ENCODE measurements around the gene NACA.
"Not testable (repeated sequence)": the region's sequence is repeated elsewhere in the genome, so short reads cannot be mapped to it uniquely, and the experiment has no call there.

The NACA gene

DNA sequence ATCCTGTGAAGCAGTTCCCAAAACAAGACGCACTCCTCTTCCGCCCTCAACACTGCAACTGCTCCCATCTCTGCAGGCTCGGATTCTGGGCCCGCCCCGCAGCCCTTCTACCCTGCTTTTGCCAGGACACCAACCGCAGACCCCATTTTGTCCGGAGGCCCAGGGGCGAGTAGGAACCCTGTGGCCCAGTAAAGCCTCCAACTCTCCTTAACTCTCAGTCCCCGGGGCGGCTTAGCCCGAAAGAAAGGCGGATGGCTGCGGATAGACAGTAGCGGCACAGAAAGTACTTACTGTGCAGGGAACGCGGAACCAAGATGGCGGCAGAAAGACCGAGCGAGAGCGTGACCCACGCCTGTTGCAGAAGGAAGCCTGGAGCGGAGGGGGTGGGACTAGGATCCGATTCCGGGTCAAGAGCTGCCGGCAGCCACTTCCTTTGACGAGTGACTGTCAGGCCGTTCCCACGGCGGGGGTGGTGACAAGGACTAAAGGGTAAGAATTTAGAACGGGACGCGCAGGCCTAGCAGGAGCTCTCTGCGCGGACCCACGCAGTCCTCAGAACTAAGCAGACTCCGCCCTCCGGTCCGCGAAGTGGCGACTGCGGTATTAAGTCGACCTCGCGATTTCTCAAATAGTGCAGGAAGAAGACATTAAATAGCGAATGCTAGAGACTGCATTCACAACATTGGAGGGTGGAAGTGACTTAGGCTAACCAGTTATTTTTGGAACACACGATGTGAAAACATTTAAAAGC lies at the start of gene NACA:
NACA (minus strand) TSS at position 328 of the 751 bp plus-strand sequence. CDS start 778 bp downstream, outside the sequence.
- DNase-seq (ENCODE audit: low spot score): peak; percentile 99

DNA sequence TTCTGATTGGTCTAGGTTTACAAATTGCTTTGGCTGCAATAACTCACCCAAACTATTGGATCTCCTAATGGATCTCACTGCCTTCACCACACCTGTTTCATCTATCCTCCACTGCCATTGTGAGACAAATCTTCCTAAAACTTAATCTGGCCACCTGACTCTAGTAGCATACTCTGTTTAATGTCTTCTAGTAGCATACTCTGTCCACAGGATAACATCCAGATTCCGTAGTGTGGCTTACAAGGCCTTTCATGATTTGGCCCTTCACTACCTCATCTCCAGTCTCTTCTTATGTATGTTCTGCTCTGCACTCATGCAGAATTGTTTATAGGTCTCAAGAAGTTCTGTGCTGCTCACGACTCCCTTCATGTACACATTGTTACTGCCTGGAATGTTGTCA lies 48.0 kb upstream of the NACA start:
- DNase-seq (ENCODE audit: low spot score): no peak

DNA sequence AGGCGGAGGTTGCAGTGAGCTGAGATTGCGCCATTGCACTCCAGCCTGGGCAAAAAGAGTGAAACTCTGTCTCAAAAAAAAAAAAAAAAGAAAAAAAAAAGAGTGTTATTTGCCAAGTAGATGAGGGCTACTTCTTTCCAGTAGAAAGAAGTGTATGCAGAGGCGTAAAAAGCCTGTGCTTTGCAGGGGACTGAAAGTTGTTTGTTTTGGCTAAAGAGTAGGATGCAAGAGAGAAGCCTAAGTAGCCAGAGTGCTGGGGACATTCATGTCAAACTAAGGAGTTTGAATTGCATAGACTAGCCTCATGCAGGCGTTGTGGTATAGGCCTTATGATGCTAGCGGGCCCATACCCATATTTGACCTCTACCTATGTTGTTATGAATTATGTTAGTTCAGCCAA lies 47.5 kb upstream of the NACA start:
- DNase-seq (ENCODE audit: low spot score): no peak

DNA sequence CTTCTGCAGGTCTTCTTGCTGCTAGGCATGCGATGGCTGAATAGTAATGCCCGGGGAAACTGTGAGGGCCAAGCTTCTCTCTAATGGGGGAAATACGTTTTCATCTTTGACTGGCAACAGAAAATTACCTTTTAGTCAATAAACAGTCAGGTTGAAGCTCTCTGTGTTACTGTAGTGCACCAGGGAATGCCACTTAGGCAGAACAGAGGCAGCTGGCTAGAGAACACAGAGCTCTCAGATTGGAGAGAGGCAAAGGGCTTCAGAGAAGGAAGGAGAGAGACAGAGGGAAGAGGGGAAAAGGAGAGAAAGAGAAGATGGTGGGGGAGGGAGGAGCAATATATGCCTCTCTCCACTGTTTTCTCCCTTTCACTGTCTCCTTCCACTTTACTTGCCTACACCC lies 44.8 kb upstream of the NACA start:
- no peak for DNase-seq (ENCODE audit: low spot score)

DNA sequence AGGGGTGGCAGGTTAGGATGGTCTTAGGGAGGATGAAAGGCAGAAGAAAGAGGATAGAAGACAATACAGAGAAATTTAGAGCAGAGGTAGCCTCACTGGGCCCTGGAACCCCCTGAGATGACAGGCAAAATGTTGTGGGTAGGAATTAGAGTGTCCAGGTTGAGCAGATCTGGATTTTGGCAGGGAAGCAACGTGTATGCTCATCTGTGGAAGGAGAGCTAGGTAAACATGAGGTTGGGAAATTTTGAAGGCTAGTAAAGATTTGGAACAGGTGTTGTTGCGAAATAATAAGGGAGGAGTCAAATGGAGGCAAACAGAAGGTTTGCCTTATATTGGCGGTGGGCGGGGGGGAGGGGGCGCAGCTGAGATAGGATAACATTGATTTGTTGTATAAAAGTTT lies 43.3 kb upstream of the NACA start:
- no peak for DNase-seq (ENCODE audit: low spot score)

DNA sequence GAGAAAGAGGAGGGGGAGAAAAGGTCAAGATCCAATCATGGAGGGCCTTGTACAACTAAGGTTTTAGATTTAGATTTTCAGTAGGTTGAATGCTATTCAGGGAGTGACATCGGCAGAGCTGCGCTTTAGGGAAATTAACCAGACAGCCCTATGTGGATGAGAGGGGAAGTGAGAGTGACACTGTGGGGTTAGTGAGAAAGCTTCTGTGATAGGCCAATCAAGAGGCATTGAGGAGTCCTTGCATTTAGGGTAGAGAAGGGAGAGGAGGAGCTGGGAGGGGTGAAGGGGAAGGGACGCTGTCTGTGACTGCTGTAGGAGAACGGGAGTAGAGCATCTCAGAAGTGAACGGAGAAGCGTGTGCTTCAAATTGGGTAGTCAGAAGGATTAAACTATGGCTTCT lies 41.4 kb upstream of the NACA start:
- DNase-seq (ENCODE audit: low spot score): no peak

DNA sequence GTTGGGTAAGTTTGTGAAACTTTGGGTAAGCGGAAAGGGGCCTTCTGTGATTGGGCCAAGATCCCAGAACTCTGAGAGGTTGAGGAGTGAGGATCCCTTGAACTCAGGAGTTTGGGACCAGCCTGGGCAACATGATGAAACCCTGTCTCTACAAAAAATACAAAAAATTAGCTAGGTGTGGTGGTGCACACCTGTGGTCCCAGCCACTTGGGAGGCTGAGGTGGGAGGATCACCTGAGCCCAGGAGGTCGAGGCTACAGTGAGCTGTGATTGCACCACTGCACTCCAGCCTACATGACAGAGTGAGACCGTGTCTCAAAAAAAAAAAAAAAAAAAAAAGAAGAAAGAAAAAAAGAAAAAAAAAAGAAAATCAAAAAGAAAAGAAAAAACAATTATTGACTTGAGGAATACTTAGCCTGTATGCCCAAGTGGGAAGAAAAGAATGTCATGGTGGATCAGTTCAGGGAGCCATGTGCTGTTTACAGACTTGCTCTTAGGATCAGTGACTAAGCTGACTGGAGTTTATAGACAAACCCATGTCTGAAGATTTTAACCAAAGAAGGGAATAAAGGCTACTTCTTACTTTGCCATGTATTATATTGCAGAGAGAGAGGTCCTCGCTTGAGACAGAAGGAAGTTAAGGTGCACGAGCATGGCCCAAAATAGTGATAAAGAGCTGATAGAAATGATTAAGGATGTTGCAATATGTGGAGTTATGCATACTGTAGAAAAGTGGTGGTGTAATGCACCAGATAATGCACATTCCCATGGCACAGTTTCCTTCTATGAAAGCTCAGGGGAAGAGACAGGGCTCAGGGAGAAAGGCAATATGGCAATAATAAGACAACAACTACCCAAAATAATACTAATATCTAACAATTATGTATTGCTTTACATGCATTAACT lies 38.9 kb upstream of the NACA start:
- DNase-seq (ENCODE audit: low spot score): no peak

DNA sequence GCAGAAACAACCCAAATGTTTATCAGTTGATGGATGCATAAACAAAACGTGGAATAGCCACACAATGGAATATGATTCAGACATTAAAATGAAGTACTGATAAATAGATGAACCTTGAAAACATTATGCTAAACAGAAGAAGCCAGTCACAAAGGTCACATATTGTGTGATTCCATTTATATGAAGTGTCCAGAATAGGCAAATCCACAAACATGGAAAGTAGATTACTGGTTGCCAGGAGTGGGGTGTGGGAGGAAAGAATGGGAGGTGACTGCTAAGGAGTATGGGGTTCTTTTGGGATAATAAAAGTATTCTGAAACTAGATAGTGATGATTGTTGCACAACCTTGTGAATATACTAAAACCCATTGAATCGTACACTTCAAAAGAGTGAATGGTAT lies 36.7 kb upstream of the NACA start:
- no peak for DNase-seq (ENCODE audit: low spot score)

DNA sequence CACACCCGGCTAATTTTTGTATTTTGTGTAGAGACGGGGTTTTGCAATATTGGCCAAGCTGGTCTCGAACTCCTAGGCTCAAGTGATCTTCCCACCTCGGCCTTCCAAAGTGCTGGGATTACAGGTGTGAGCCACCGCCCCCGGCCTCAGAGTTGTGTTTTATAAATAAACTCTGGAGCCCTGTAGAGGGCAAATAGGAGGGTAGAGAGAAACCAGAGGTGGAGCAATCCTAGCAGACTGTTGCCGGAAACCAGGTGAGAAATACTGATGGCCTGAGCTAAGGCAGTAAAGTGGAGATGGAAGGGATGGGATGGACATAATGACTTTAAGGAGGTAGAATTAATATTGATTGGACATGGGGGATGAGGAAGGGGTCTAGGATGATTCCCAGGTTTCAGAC lies 35.4 kb upstream of the NACA start:
- DNase-seq (ENCODE audit: low spot score): no peak

DNA sequence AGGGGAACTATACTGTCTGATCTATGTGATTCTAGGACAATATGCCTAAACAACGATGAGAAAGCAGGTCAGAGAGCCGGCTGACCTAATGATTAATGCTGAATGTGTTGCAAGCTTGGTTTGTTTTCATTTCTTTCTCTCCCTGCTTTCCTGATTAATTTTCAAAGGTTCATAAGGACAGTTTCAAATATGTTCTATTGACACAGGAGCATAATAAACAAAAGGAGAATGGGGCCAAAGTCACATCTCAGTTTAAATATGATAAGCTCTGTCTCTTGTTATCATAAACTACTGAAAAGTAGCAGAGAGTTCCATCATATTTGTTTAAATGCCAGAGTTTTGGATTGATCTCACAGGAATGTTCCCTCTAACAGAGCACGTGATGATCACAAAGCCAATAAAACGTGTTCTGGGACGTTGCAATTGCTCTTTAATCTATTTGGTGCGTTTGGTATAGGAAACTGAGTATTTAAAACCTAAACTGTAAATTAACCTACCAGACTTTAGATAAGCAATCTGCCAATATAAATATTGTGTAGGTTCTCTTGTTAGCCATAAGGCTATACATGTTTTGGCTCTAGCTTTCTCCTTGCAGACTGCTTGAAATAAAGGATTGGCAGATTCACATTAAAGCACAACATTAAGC lies 34.3 kb upstream of the NACA start:
- no peak for DNase-seq (ENCODE audit: low spot score)

DNA sequence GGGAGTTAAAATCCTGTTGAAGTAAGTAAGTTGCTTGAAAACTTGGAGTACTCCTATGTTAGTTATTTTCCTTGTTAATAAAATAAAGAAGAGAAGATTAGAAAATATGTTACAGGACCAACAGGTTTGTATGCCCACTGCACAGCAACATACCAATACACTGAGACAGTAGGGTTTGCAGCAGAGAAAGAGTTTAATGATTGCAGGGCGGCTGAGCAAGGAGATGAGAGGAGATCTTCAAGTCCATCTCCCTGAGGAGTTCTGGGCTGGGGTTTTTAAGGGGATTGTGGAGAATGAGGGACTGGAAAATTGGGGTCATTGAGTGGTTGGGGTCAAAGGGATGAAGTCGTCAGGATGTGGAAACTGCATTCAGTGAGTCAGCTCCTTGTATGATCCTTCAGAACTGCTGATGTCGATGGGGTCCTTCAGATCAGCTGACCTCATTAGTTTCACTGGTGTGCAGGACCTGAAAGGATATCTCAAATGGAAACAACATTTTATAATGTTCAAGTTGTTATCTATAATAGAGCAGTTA lies 33.7 kb upstream of the NACA start:
- no peak for DNase-seq (ENCODE audit: low spot score)

DNA sequence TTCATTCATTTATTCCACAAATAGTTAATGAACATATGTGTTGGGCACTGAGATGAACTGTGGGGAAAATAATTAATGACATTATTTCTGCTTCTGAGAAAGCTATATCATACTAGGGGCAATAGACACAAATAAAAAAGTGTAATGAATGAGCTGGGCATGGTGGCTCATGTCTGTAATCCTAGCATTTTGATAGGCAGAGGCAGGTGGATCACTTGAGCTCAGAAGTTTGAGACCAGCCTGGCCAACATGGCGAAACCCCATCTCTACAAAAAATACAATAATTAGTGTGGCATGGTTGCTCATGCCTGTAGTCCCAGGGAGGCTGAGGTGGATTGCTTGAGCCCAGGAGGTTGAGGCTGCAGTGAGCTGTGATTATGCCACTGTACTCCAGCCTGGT lies 32.9 kb upstream of the NACA start:
- not testable (repeated sequence) for DNase-seq (ENCODE audit: low spot score)

DNA sequence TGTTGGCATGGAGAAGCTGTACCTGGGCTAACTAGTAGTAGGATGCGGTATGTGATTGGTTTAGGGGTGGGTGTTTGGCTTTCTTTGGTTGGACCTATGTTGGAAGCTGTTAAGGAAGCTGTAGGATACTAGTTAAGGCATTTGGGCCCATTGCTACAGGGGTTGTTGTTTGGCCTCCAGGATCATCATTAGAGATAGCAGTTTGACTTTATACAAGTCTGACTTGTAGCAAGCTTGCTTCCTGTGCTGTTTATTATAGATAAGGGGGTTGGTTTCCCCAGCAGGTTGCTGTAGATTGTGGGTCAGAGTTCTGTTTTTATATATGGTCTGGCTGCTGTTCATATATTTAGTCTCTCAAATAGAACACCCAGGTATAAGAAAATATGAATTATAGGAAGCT lies 28.5 kb upstream of the NACA start:
- no peak for DNase-seq (ENCODE audit: low spot score)

DNA sequence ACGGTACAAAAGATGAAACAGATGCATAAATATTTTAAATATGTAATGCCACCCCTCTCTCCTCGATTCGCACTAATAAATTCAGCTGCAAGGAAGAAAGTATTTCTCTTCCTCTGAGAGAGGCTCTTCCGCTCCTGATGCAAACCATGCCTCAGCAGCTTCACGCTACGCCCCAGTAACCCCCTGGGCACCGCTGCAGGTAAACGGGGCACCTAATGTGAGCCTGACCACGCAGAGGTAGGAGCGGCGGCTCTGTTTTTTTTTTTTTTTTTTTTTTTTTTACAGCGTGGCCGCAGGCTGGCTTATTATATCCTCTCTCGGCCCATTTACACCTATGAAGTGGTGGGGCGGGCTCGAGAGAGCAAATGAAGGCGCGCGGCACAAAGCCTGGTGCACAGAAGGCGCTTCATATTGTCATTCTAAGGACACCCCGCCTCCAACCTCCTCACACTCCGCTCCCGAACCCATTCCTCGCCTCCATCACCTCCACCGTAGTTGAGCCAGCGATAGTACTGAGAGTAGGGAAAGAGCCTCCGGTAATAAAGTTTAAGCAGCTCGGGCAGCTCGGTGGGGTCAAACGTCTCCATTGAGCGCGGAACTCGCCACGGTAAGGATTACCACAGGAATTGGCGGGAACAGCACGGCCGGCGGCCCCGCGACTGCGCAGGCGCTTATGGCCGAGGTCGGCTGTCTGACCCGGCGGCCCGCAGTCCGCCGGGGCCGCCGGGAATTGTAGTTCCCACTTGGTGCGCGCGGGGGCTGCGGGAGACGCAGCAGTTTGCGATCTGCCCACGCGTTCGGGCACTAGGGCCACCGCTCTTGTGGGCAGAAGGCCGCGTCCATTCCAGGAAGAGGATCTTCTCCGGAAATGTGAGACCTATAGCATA lies 26.9 kb upstream of the NACA start, which contains the start of gene PRIM1:
PRIM1 (minus strand) TSS at position 612 of the 887 bp plus-strand sequence; CDS start at position 587, 25 bp downstream.
- DNase-seq (ENCODE audit: low spot score): peak; percentile 88

DNA sequence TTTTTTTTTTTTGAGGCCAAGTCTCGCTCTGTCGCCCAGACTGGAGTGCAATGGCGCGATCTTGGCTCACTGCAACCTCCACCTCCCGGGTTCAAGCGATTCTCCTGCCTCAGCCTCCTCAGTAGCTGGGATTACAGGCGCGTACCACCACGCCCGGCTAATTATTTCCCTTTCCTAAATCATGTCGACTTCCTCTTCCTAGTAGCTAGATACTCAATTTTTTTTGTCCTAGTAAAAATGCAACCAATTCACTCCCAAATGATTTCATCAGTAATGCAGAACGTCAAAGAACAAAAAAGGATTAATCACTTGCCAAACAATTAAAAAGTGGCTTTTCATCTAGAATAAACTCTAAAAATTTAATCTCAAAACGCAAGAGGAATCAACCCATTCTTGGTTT lies 25.5 kb upstream of the NACA start:
- DNase-seq (ENCODE audit: low spot score): not testable (repeated sequence)

DNA sequence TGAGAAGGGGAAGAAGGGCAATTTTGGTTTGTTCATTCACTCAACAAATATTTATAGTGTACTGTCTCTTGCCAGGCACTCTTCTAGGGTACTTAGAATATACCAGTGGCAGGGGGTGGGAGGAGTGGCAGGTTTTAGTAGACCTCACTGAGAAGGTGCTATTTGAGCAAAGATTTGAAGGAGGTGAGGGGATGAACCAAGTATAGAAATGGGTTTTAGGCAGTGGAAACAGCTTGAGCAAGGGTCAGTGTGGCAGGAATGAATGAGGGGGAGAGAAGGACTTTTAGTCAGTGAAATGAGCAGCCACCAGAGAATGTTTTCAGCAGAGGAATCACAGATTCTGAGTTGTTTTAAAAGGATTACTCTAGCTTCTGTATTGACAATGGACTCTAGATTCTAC lies 24.8 kb upstream of the NACA start:
- DNase-seq (ENCODE audit: low spot score): no peak

DNA sequence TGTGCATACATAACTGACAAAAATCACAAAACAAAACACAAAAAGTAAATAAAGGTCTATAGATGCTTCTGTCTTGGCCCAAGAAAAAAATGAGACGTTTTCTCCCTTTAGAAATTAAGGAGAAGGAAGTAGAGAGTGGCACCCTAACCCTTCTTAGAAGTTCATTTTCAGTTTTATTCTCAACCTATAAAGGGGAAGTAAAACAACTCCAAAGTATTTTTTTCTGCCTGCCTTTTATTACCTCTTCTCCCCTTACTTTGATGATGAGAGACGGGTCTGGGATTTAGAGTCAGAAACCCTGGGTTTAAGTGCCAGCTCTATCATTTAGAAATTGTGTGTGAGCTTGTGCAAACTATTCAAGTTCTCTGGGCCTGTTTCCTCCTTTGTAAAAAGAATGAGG lies 24.3 kb upstream of the NACA start:
- no peak for DNase-seq (ENCODE audit: low spot score)

DNA sequence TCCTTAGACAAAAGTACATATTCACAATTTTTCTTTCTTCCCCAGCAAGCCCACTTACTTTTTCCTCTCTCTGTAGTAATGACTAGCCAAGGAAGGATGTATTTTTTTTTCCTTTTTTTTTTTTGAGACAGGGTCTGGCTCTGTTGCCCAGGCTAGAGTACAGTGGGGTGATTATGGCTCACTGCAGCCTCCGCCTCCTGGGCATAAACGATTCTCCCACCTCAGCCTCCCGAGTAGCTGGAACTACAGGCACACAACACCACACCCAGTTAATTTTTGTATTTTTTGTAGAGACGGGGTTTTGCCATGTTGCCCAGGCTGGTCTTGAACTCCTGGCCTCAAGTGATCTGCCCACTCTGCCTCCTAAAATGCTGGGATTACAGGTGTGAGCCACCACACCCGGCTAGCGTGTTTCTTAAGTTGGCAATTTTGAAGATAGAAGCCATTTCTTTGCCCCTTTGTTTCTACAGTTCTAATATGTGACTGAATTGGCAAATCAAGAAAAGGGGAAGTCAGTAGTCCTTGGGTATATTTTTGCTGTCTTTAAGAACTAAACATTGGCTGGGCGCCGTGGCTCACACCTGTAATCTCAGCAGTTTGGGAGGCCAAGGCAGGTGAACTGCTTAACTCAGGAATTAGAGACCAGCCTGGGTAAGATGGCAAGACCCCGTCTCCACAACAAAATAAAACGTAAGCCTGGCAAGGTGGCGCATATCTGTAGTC lies 3.2 kb upstream of the NACA start:
- DNase-seq (ENCODE audit: low spot score): no peak

DNA sequence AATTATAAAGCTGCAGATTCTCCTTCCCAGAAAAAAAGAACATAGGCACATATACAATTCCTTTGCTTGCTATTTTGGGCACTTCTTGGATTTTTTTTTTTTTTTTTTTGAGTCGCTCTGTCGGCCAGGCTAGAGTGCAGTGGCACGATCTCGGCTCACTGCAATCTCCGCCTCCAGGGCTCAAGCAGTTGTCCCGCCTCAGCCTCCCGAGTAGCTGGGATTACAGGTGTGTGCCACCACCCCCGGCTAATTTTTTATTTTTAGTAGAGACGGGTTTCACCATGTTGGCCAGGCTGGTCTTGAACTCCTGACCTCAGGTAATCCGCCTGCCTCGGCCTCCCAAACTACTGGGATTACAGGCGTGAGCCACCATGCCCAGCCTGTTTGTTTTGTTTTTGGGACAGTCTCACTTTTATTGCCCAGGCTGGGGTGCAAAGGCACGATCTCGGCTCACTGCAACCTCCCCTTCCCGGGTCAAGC lies 1.1 kb upstream of the NACA start:
- not testable (repeated sequence) for DNase-seq (ENCODE audit: low spot score)

DNA sequence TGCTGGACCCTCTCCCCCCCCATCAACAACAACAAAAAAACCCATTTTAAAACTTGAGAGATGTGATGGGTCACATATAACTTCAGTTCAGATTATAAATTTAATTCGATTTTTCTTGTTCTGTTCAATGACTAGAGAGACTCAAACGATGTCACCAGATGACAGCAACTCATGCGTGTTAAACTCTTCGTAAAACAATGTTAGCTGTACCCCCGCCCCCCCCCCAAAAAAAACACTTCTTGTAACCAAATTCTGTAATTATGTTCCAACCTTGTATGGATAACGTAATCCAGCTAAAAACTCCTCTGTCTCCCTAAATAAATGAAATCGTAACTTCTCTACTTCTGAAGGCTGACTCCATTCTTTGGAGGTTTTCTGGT lies 614 bp upstream of the NACA start:
- no peak for DNase-seq (ENCODE audit: low spot score)

DNA sequence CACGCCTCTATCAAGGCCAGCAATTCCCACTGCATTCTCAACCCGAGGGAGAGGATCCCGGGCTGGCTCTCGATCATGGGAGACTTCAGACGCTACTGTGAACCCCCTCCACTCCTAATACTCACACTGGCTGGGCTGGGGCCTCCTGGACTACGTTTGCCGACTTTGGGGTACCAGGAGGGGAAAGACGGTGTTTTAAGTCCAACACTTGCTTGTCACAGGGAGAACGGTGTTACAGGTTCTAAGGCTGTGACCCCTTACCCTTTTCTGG lies 463 bp downstream of the NACA start:
- no peak for DNase-seq (ENCODE audit: low spot score)

Data from cerebellar cortex (tissue), 1 donor.